GM12878 (cell line): ENCODE results near the gene TOMM22. TPM values are rescaled to one million over a fixed set of nuclear protein-coding genes. Genes with fewer than 3 reads are reported as not detected.

ENCODE experiments used
- ATAC-seq: fragments of 200-7000 bp; cut with Tn5 transposase; 3 replicates; pipeline ENCODE4 v1.9.1; 2020; ENCODE audit warnings: mild to moderate bottlenecking, moderate library complexity
- BruUV-seq: library from RNA; stranded (reverse); fragments of 400-500 nt; replicated peaks from 2 replicates; lab custom pipeline; 2021; lab: Mats Ljungman, UMichigan
- CTCF ChIA-PET: fragments of 300-600 bp; sonication (Branson Sonifier 250); formaldehyde crosslinking; extraction: SDS; loops from one replicate; lab custom pipeline; 2021; ENCODE audit warnings: inconsistent platforms; lab: Yijun Ruan, JAX
- POLR2A ChIA-PET: fragments of 350-600 bp; formaldehyde crosslinking; extraction: SDS; loops from one replicate; lab custom pipeline; 2021; ENCODE audit warnings: inconsistent platforms; lab: Charles Lee
- RAD21 ChIA-PET: fragments of 300-600 bp; sonication (Branson Sonifier 250); formaldehyde crosslinking; loops from one replicate; lab custom pipeline; 2023; ENCODE audit warnings: antibody characterized with exemption; ENCODE audit not compliant: unreplicated experiment; lab: Charles Lee
- SMC1A ChIA-PET: fragments of 300-600 bp; sonication (Branson Sonifier 250); formaldehyde crosslinking; loops from one replicate; lab custom pipeline; 2023; ENCODE audit not compliant: unreplicated experiment, uncharacterized antibody; lab: Charles Lee
- DNase-seq: peaks from one replicate; pipeline ENCODE4 v3.0.0-alpha.2; 2011; ENCODE audit warnings: low read depth, low spot score
- FAIRE-seq: peaks from 3 replicates; lab custom pipeline; 2011; peaks lifted over from hg19 to GRCh38; lab: Jason Lieb, UNC
- H2AFZ ChIP-seq: 2 replicates; pipeline ENCODE4 v1.6.0; 2011; ENCODE audit warnings: low read depth, low read length, control low read depth; ENCODE audit not compliant: control insufficient read depth
- H3K27ac ChIP-seq: 2 replicates; pipeline ENCODE4 v1.5.1; 2011; ENCODE audit warnings: control low read depth; ENCODE audit not compliant: control insufficient read depth, insufficient read depth
- H3K27me3 ChIP-seq, 2 experiments: replicated peaks in 1 of 2; 2 replicates each; pipeline versions ENCODE4 v1.6.0 to v1.6.1; 2011; ENCODE audit warnings: low read length in 1 of 2; ENCODE audit not compliant: control insufficient read depth in 2 of 2, insufficient read depth in 2 of 2
- H3K36me3 ChIP-seq, 2 experiments: 2 replicates each; pipeline ENCODE4 v1.5.1; 2011; ENCODE audit warnings: low read length in 1 of 2; ENCODE audit not compliant: control insufficient read depth in 2 of 2, insufficient read depth in 2 of 2
- H3K4me1 ChIP-seq: 2 replicates; pipeline ENCODE4 v1.6.1; 2011; ENCODE audit warnings: mild to moderate bottlenecking, low read length, moderate library complexity, mixed read lengths; ENCODE audit not compliant: control insufficient read depth, insufficient read depth
- H3K4me2 ChIP-seq: 2 replicates; pipeline ENCODE4 v1.6.0; 2011; ENCODE audit warnings: control low read depth; ENCODE audit not compliant: control insufficient read depth, insufficient read depth
- H3K4me3 ChIP-seq: fragments of 200-600 bp; sonication (generic); 2 replicates; pipeline ENCODE4 v1.5.1; 2016
- H3K79me2 ChIP-seq: 2 replicates; pipeline ENCODE4 v1.6.0; 2011; ENCODE audit warnings: low read length; ENCODE audit not compliant: control insufficient read depth, insufficient read depth
- H3K9ac ChIP-seq: 2 replicates; pipeline ENCODE4 v1.8.0; 2011; ENCODE audit warnings: low read length, control low read depth, mixed read lengths; ENCODE audit not compliant: control insufficient read depth, insufficient read depth
- H3K9me3 ChIP-seq: replicated peaks from 3 replicates; pipeline ENCODE4 v1.5.1; 2011; ENCODE audit warnings: mild to moderate bottlenecking, low read length; ENCODE audit not compliant: control insufficient read depth, insufficient read depth
- H4K20me1 ChIP-seq: 2 replicates; pipeline ENCODE4 v1.6.0; 2011; ENCODE audit not compliant: control insufficient read depth, insufficient read depth
- BRCA1 ChIP-seq: IDR thresholded peaks from 2 replicates; pipeline ENCODE4 v1.6.1; 2011; ENCODE audit warnings: low read depth, low read length, improper control_type of control experiment
- CEBPB ChIP-seq, 2 experiments: fragments of 150-350 bp in 1 of 2; IDR thresholded peaks; 2 replicates each; pipeline ENCODE4 v1.6.1; 2012 to 2014; ENCODE audit warnings: low read depth in 2 of 2, low read length in 2 of 2, borderline replicate concordance in 1 of 2, inconsistent platforms in 1 of 2
- EED ChIP-seq: sonication (generic); IDR thresholded peaks from 2 replicates; pipeline ENCODE4 v1.6.1; 2016; ENCODE audit warnings: antibody characterized with exemption, low read depth
- EZH2 ChIP-seq: IDR thresholded peaks from 2 replicates; pipeline ENCODE4 v1.6.1; 2012; ENCODE audit warnings: low read depth, mild to moderate bottlenecking, control low read depth, inconsistent platforms, low read length, borderline replicate concordance; ENCODE audit not compliant: control insufficient read depth
- HCFC1 ChIP-seq: fragments of 150-350 bp; IDR thresholded peaks from 2 replicates; pipeline ENCODE4 v1.6.1; 2014; ENCODE audit warnings: low read length
- IRF3 ChIP-seq: fragments of 450-650 bp; IDR thresholded peaks from 2 replicates; pipeline ENCODE4 v1.6.1; 2014; ENCODE audit warnings: mild to moderate bottlenecking
- KAT2A ChIP-seq: conservative IDR thresholded peaks from 2 replicates; pipeline ENCODE4 v1.6.1; 2011; ENCODE audit warnings: low read depth, low read length; ENCODE audit not compliant: control insufficient read depth
- KDM1A ChIP-seq: fragments of 200-600 bp; sonication (generic); IDR thresholded peaks from 2 replicates; pipeline ENCODE4 v1.6.1; 2016; ENCODE audit warnings: borderline replicate concordance
- KLF5 ChIP-seq: fragments of 450-650 bp; IDR thresholded peaks from 2 replicates; pipeline ENCODE4 v1.6.1; 2014; ENCODE audit warnings: mild to moderate bottlenecking; ENCODE audit not compliant: partially characterized antibody
- MEF2A ChIP-seq: IDR thresholded peaks from 2 replicates; pipeline ENCODE4 v1.6.1; 2011; ENCODE audit warnings: low read depth, mild to moderate bottlenecking, low read length, moderate library complexity; ENCODE audit not compliant: insufficient read depth
- MTA3 ChIP-seq: IDR thresholded peaks from 2 replicates; pipeline ENCODE4 v1.6.1; 2012; ENCODE audit warnings: low read length, inconsistent platforms, borderline replicate concordance
- NBN ChIP-seq: fragments of 450-650 bp; IDR thresholded peaks from 2 replicates; pipeline ENCODE4 v1.6.1; 2016
- NFYB ChIP-seq: IDR thresholded peaks from 2 replicates; pipeline ENCODE4 v1.6.1; 2011; ENCODE audit warnings: low read depth, mild to moderate bottlenecking, low read length, improper control_type of control experiment, moderate library complexity; ENCODE audit not compliant: insufficient read depth
- PAX8 ChIP-seq: fragments of 450-650 bp; IDR thresholded peaks from 2 replicates; pipeline ENCODE4 v1.6.1; 2017; ENCODE audit warnings: mild to moderate bottlenecking, moderate library complexity
- POLR2A ChIP-seq: IDR thresholded peaks from 2 replicates; pipeline ENCODE4 v1.6.1; 2011; ENCODE audit warnings: low read depth, mild to moderate bottlenecking, low read length
- POLR2AphosphoS5 ChIP-seq: IDR thresholded peaks from 2 replicates; pipeline ENCODE4 v1.6.1; 2011; ENCODE audit warnings: mild to moderate bottlenecking, low read length, inconsistent platforms
- RB1 ChIP-seq: fragments of 450-650 bp; formaldehyde crosslinking; IDR thresholded peaks from 2 replicates; pipeline ENCODE4 v1.6.1; 2017; ENCODE audit warnings: mild to moderate bottlenecking, borderline replicate concordance
- SP1 ChIP-seq: IDR thresholded peaks from one replicate; pipeline ENCODE4 v1.6.1; 2011; ENCODE audit warnings: low read depth, low read length
- SPI1 ChIP-seq: IDR thresholded peaks from 2 replicates; pipeline ENCODE4 v1.6.1; 2011; ENCODE audit warnings: low read depth, mild to moderate bottlenecking, low read length, moderate library complexity, borderline replicate concordance; ENCODE audit not compliant: insufficient read depth
- TAF1 ChIP-seq: IDR thresholded peaks from 2 replicates; pipeline ENCODE4 v1.6.1; 2011; ENCODE audit warnings: mild to moderate bottlenecking, low read depth, low read length, borderline replicate concordance
- ZBTB33 ChIP-seq: fragments of 450-650 bp; IDR thresholded peaks from 2 replicates; pipeline ENCODE4 v1.6.1; 2017; ENCODE audit warnings: mild to moderate bottlenecking
- ZNF622 ChIP-seq: fragments of 450-650 bp; IDR thresholded peaks from 2 replicates; pipeline ENCODE4 v1.6.1; 2017; ENCODE audit warnings: mild to moderate bottlenecking, inconsistent platforms
- ZSCAN29 ChIP-seq: fragments of 450-650 bp; IDR thresholded peaks from 2 replicates; pipeline ENCODE4 v1.6.1; 2017; ENCODE audit warnings: mild to moderate bottlenecking, moderate library complexity
- WGBS: methylation state at CpG from one replicate; pipeline ENCODE4 v1.1.6; 2016; ENCODE audit warnings: low lambda C conversion rate; ENCODE audit not compliant: insufficient replicate concordance, insufficient coverage; ENCODE audit errors: missing lambda C conversion rate; 5-methylcytosine and 5-hydroxymethylcytosine counted together
- in situ Hi-C: fragments of 300-500 bp; cut with MboI; formaldehyde crosslinking; loops from 9 replicates; pipeline ENCODE4 v1.14.3; 2018; ENCODE audit warnings: mixed read lengths
- intact Hi-C: fragments of 100-400 bp; cut with micrococcal nuclease; formaldehyde crosslinking; loops from one replicate; pipeline ENCODE4 v1.14.2; 2022; ENCODE audit not compliant: unreplicated experiment
- polyA plus RNA-seq, 11 experiments: library from polyadenylated mRNA; depleted of rRNA in 4 of 11; unstranded in 6 of 11; stranded (reverse) in 5 of 11; fragments of >200 nt; fragmentation: Nextera tagmentation in 4 of 11; fragmentation: Illumina TruSeq in 1 of 11; extraction: Ambion mirVana in 4 of 11; extraction: Trizol in 1 of 11; gene quantifications; 1 replicate in 1 of 11; 2 replicates in 10 of 11; pipeline versions ENCODE4 v1.2.1 to v1.2.3, GENCODE V29; 2011 to 2016; ENCODE audit warnings: inconsistent platforms in 2 of 11, missing spikeins in 2 of 11, low read depth in 1 of 11
- total RNA-seq, 4 experiments: library from RNA; depleted of rRNA in 3 of 4; stranded (reverse); fragments of >200 nt in 3 of 4; fragmentation: Illumina TruSeq in 1 of 4; extraction: Trizol in 1 of 4; gene quantifications; 2 replicates each; pipeline versions ENCODE4 v1.2.1 to v1.2.3, GENCODE V29; 2013 to 2021

TOMM22 gene
- total and polyA plus RNA-seq, 10 of the 15 experiments (the other 5 are each of a cell fraction or from before 2014, with no cell fraction given): 37.6 to 197 (median 94.9) TPM

DNA sequence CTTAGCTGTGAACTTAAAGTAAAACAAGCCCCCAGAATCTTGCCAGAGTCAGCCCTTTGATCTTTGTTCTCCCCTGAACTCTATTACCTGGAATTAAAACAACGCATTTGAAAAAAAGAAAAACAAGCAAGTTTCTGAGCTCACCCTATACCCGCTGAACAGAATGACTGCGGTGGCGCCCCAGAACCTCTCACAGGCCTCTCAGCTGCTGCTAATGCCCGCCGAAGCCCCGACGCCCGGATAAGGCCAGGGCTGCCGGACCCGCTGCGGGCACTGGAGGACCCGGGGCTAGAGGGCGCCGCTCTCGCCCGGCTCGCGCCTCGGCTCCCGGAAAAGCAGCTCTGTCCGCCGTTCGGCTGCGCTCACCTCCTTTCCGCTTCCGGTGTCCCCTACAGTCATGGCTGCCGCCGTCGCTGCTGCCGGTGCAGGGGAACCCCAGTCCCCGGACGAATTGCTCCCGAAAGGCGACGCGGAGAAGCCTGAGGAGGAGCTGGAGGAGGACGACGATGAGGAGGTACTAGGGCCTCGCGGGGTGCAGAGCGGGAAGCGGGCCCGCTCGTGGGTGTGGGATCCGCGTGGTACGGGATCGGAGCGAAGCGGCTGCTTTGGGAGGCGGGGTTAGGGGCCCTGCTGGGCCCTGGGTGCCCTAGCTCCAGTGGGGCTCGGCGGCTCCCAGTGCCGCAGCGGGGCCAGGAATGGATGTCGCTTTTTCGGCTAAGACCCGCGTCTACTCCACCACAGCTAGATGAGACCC is at the start of gene TOMM22 (continued):
- no peak for TF ChIP-seq CEBPB (IDR thresholded peaks at IDR 0.05; ENCODE audit: borderline replicate concordance in 1 of 2, low read depth in 2 of 2, low read length in 2 of 2)
- no peak for TF ChIP-seq KAT2A
- no peak for TF ChIP-seq ZNF622
- peak; percentile 59; the same call in 1 of the 2 replicates for TF ChIP-seq MEF2A
- peak; percentile 93 for TF ChIP-seq POLR2AphosphoS5
- peak; percentile 64 for TF ChIP-seq SP1
- peak; percentile 84 for TF ChIP-seq KLF5
- TF ChIP-seq BRCA1: no peak
- peak; percentile 90; the same call in 1 of the 2 replicates for TF ChIP-seq RB1
- TF ChIP-seq PAX8: no peak
- TF ChIP-seq POLR2A: peak; percentile 99
- no peak for TF ChIP-seq NFYB
- no peak; the same call in 1 of the 2 replicates for TF ChIP-seq EED
- TF ChIP-seq EZH2: no peak

GRCh38 chr22:38632528-38632927 is 49.2 kb upstream of the TOMM22 start:
- H3K36me3 ChIP-seq: no peaks in the 10 kb centered on the region
- FAIRE-seq (no peak), ATAC-seq (no peak), DNase-seq (no peak)
- H3K9ac ChIP-seq: no peak overlapping the region
- RAD21 ChIA-PET: no interaction called here
- CTCF ChIA-PET: no interaction called here
- no peaks in the 10 kb centered on the region for H4K20me1 ChIP-seq
- no peaks in the 10 kb centered on the region for H3K79me2 ChIP-seq
- SMC1A ChIA-PET: no interaction called here
- in situ Hi-C loops (no loop called here), intact Hi-C loops (no loop called here)
- no TSS peak for BruUV-seq
- 18% methylated on average over 3 of the region's 3 CpGs for WGBS
- H3K4me3 ChIP-seq: no peak overlapping the region
- no peak overlapping the region for H3K4me2 ChIP-seq
- no peak overlapping the region for H2AFZ ChIP-seq
- H3K27ac ChIP-seq: no peak overlapping the region
- no peaks in the 10 kb centered on the region for H3K9me3 ChIP-seq
- POLR2A ChIA-PET: no interaction called here
- H3K27me3 ChIP-seq: peaks cover 0 to 3% of the 10 kb centered on the region in 2 experiments; a peak in 2 of 4 replicates
- no peaks in the 10 kb centered on the region for H3K4me1 ChIP-seq
- TF ChIP-seq ZBTB33 (no peak), TAF1 (no peak), ZSCAN29 (no peak), NBN (no peak), POLR2A (no peak), MTA3 (no peak), SPI1 (no peak), KDM1A (no peak), IRF3 (no peak), HCFC1 (no peak), EZH2 (no peak)
